GM11168 (cell line): Measurements from ENCODE around the gene RGS8.

Experiments
- in situ Hi-C: fragments of 300-500 bp; cut with MboI; formaldehyde crosslinking; loops from one replicate; pipeline ENCODE4 v1.12.0; 2022; ENCODE audit warnings: low sequenced_read_pairs; ENCODE audit not compliant: unreplicated experiment

The RGS8 gene

GRCh38 chr1:182674346-182675246, 9.8 kb downstream of the RGS8 start:
- in situ Hi-C loops: no loop called here

GRCh38 chr1:182672487-182672836, 11.9 kb downstream of the RGS8 start:
- in situ Hi-C loops: no loop called here

GRCh38 chr1:182671750-182672486, 12.5 kb downstream of the RGS8 start:
- in situ Hi-C loops: no loop called here

GRCh38 chr1:182670032-182670749, 14.2 kb downstream of the RGS8 start:
- in situ Hi-C loops: no loop called here

- in situ Hi-C loops: no loop called here
Observed at GRCh38 chr1:182669266-182669665, 15.1 kb downstream of the RGS8 start.

- in situ Hi-C loops: no loop called here
Observed at GRCh38 chr1:182668521-182669054, 15.8 kb downstream of the RGS8 start.

- in situ Hi-C loops: no loop called here
Observed at GRCh38 chr1:182667848-182668505, 16.4 kb downstream of the RGS8 start.

- in situ Hi-C loops: no loop called here
Observed at GRCh38 chr1:182666706-182667105, 17.7 kb downstream of the RGS8 start.

- in situ Hi-C loops: no loop called here
Observed at GRCh38 chr1:182664296-182664695, 20.1 kb downstream of the RGS8 start.

GRCh38 chr1:182662956-182663355, 21.4 kb downstream of the RGS8 start:
- in situ Hi-C loops: no loop called here

- in situ Hi-C loops: no loop called here
Observed at GRCh38 chr1:182662121-182662890, 22.1 kb downstream of the RGS8 start.

GRCh38 chr1:182658055-182658454, 26.3 kb downstream of the RGS8 start:
- in situ Hi-C loops: no loop called here

- in situ Hi-C loops: no loop called here
Observed at GRCh38 chr1:182656842-182657397, 27.5 kb downstream of the RGS8 start.

GRCh38 chr1:182653986-182654385, 30.4 kb downstream of the RGS8 start:
- in situ Hi-C loops: no loop called here

- in situ Hi-C loops: no loop called here
Observed at GRCh38 chr1:182652933-182653332, 31.5 kb downstream of the RGS8 start.

- in situ Hi-C loops: no loop called here
Observed at GRCh38 chr1:182651339-182651724, 33.1 kb downstream of the RGS8 start.

GRCh38 chr1:182650678-182651338, 33.6 kb downstream of the RGS8 start:
- in situ Hi-C loops: no loop called here

GRCh38 chr1:182649041-182649440, 35.3 kb downstream of the RGS8 start:
- in situ Hi-C loops: no loop called here

GRCh38 chr1:182646739-182647138, 37.6 kb downstream of the RGS8 start:
- in situ Hi-C loops: no loop called here
